GM19438 (cell line): ENCODE data around the gene ARL5A.
"Not testable (repeated sequence)": the region's sequence is repeated elsewhere in the genome, so short reads cannot be mapped to it uniquely, and the experiment has no call there.

ENCODE experiments used
- ATAC-seq: cut with Tn5 transposase; IDR thresholded peaks from one replicate; pipeline ENCODE4 v1.9.1; 2021; ENCODE audit warnings: low read depth; ENCODE audit not compliant: unreplicated experiment

Gene ARL5A

GRCh38 chr2:151828143-151828889 is at the start of gene ARL5A:
Gene ARL5A, minus strand, starts transcription at chr2:151828421. Its CDS starts 245 bp downstream, at chr2:151828176.
- ATAC-seq, result peak; percentile 96

GRCh38 chr2:151875631-151876030 is 47.4 kb upstream of the ARL5A start:
- ATAC-seq, result not testable (repeated sequence)

GRCh38 chr2:151872463-151872862 is 44.2 kb upstream of the ARL5A start:
- ATAC-seq, result no peak

GRCh38 chr2:151869291-151869690 is 41.1 kb upstream of the ARL5A start:
- ATAC-seq, result no peak

GRCh38 chr2:151862700-151863099 is 34.5 kb upstream of the ARL5A start:
- peak; percentile 99 for ATAC-seq

GRCh38 chr2:151861174-151861573 is 33.0 kb upstream of the ARL5A start:
- ATAC-seq, result no peak

GRCh38 chr2:151860613-151861146 is 32.5 kb upstream of the ARL5A start:
- no peak for ATAC-seq

- no peak for ATAC-seq
These were observed 32.0 kb upstream of the ARL5A start for GRCh38 chr2:151860210-151860609.

- ATAC-seq, result no peak
These were observed 29.4 kb upstream of the ARL5A start for GRCh38 chr2:151857650-151858049.

GRCh38 chr2:151855111-151855510 is 26.9 kb upstream of the ARL5A start:
- ATAC-seq, result no peak

- ATAC-seq, result no peak
These were observed 25.0 kb upstream of the ARL5A start for GRCh38 chr2:151853070-151853758.

GRCh38 chr2:151852260-151853069 is 24.2 kb upstream of the ARL5A start:
- ATAC-seq, result no peak

GRCh38 chr2:151851761-151852160 is 23.5 kb upstream of the ARL5A start:
- no peak for ATAC-seq

- no peak for ATAC-seq
These were observed 21.3 kb upstream of the ARL5A start for GRCh38 chr2:151849413-151850010.

- ATAC-seq, result peak; percentile 40
These were observed 17.7 kb upstream of the ARL5A start for GRCh38 chr2:151845884-151846283.

GRCh38 chr2:151845481-151845880 is 17.3 kb upstream of the ARL5A start:
- no peak for ATAC-seq

- no peak for ATAC-seq
These were observed 16.1 kb upstream of the ARL5A start for GRCh38 chr2:151844211-151844896.

- ATAC-seq, result no peak
These were observed 15.5 kb upstream of the ARL5A start for GRCh38 chr2:151843691-151844061.

GRCh38 chr2:151842830-151843690 is 14.8 kb upstream of the ARL5A start:
- ATAC-seq, result peak; percentile 43
